Rectal smooth muscle tissue (tissue), 1 donor: ENCODE results near the gene HCCS.

ENCODE experiments used
- H3K27ac ChIP-seq: one replicate; pipeline ENCODE4 v1.7.0; 2013; ENCODE audit warnings: low read depth, low read length, inconsistent platforms
- H3K27me3 ChIP-seq: one replicate; pipeline ENCODE4 v1.7.0; 2013; ENCODE audit warnings: low read length; ENCODE audit not compliant: control insufficient read depth, insufficient read depth
- H3K36me3 ChIP-seq: one replicate; pipeline ENCODE4 v1.7.0; 2013; ENCODE audit warnings: low read length; ENCODE audit not compliant: control insufficient read depth, insufficient read depth
- H3K4me1 ChIP-seq: one replicate; pipeline ENCODE4 v1.7.0; 2013; ENCODE audit warnings: low read length; ENCODE audit not compliant: control insufficient read depth, insufficient read depth
- H3K4me3 ChIP-seq: one replicate; pipeline ENCODE4 v1.7.0; 2013; ENCODE audit warnings: low read length
- H3K9ac ChIP-seq: one replicate; pipeline ENCODE4 v1.7.0; 2013; ENCODE audit warnings: low read length

HCCS gene

DNA sequence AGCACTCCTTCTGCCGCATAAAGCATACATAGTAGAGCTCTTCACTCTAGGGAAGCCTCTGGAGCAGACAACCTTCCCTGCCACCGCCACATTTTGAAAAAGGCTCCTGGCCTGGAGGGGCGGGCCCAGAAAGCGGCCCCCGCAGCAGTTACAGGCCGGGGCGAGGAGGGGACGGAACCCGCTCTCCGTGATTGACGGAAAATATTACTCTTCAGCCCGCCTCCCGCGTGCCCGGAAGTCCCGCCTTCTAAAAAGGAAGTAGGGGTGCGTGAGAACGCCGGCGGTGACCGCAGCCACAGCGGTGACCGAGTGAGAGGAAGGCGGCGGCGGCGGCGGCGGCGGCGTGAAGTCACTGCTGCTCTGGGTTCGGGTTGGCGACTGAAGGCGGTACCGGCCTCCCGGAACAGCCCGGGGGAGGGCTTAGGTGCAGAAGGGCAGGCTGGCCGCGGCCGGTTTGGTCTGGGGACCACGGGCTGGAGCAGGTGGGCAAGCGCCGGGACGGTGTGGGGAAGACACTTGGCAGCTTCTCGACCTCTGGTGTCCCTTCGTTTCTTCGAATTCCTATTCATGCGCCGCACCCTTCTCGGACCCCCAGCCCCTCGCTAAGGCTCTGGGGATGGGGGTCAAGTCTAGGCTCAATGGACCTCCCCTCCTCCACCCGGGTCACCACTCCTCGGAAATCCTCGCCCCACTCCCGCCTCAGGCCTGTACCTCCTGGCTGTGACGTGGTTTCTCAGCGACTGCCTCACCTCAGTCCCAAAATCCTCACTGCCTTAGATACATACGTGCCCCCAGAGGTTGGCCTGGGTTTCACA, at the start of gene HCCS:
TSS of gene HCCS (plus strand) at position 296 of the 815 bp plus-strand sequence. CDS start 729 bp downstream, outside the sequence.
- H3K27me3 ChIP-seq = peaks cover 2% of the 10 kb centered on the region
- peaks cover 6% of the 10 kb centered on the region for H3K4me1 ChIP-seq
- H3K27ac ChIP-seq = peak within 1 kb of the TSS; percentile 81
- peak within 1 kb of the TSS; percentile 84 for H3K9ac ChIP-seq
- H3K4me3 ChIP-seq = peak within 1 kb of the TSS; percentile 73
- H3K36me3 ChIP-seq = peaks cover 2% of the 10 kb centered on the region

DNA sequence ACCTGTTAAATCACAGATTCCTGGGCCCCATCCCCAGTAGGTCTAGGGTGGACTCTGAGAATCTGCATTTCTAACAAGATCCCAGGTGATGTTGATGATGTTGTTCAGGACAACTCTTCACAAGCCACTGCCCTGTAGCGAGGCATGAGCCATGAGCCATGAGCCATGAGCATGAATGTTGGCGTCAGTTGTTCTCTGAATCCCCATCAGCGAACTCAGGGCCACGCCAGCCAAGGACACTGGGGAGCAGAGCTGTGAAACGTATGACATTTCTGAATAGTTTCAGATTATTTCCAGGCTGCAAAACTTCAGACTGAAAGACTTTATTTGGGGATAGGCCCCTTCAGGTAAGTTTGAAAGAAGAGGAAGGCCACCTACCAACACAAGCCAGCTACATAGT, 46.9 kb upstream of the HCCS start:
- no peaks in the 10 kb centered on the region for H3K27me3 ChIP-seq
- H3K4me1 ChIP-seq = no peaks in the 10 kb centered on the region
- no peak overlapping the region for H3K27ac ChIP-seq
- H3K9ac ChIP-seq = no peak overlapping the region
- no peaks in the 10 kb centered on the region for H3K36me3 ChIP-seq
- H3K4me3 ChIP-seq = no peak overlapping the region

DNA sequence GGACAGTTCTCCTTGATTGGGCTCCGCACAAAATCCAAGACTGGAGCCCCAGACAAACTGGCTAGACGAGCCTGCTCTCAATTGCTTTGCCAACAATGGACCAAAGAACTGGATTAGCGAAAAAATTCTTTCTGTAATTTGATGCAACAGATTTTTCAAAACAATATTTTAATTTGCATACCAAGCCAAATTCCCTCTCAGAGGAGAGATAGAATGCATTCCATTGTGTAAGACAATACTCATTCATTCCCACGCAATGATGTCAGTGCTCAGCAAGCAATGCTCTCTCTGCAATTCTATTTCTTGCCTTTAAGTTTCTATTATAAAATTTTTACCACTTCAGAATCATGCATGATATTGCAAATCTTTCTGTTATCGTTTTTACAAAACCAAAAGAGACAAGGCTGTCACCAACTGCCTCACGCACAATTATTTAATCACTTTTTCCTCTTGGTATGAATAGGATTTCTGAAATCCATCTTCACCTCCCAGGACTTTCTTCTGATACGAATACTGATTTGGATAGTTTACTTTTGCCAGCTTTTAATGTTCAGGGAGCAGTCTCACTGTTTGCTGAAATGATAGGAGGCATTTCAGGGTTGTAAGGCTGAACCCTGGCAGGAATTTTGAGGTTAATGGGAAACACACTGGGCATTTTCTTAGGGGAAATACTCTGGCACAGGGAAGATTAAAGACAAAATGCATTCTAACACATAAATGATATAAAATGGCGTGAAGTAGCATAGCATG, 46.1 kb upstream of the HCCS start:
- H3K27me3 ChIP-seq = no peaks in the 10 kb centered on the region
- no peak overlapping the region for H3K9ac ChIP-seq
- H3K27ac ChIP-seq = no peak overlapping the region
- H3K4me1 ChIP-seq = no peaks in the 10 kb centered on the region
- H3K36me3 ChIP-seq = no peaks in the 10 kb centered on the region
- H3K4me3 ChIP-seq = no peak overlapping the region

DNA sequence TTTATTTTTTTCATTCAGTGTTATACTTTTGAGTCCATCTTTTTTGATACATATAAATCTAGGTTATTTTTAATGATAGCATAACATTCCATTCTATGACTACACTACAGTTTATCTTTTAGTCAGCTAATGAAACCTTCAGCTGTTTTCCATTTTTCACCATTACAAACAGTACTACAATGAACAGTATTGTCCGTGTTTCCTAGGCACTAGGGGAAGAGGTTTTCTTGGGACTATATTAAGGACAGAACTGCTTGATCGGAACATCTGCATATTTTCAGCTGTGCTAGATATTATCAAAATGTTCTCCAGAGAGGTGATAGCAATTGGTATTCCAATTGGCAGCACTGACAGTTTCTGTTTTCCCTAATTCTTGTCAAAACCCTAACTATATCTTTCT, 44.3 kb upstream of the HCCS start:
- H3K4me3 ChIP-seq = no peak overlapping the region
- no peaks in the 10 kb centered on the region for H3K36me3 ChIP-seq
- H3K27me3 ChIP-seq = no peaks in the 10 kb centered on the region
- H3K27ac ChIP-seq = no peak overlapping the region
- H3K9ac ChIP-seq = no peak overlapping the region
- no peaks in the 10 kb centered on the region for H3K4me1 ChIP-seq

DNA sequence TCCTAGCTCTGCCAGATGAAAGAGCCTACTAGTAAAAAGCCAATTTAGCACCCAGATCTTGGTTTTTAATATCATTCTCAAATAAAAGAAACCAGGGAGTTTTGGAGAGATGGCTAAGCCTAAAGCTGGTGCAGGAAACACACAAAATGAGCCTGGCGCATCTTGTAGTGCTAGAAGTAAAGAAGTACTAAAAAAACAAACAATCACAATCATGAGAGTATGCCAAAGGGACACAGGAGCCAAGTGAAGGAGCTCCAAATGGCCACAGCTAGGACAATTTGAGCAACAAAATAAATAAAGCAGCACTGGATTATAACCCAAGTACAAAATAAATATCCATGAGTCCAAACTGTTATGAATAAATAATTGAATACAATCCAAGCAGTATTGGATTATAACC, 37.8 kb upstream of the HCCS start:
- Histone ChIP-seq H3K4me3 (no peak overlapping the region), H3K27me3 (no peaks in the 10 kb centered on the region), H3K4me1 (no peaks in the 10 kb centered on the region), H3K9ac (no peak overlapping the region), H3K36me3 (no peaks in the 10 kb centered on the region), H3K27ac (no peak overlapping the region)

DNA sequence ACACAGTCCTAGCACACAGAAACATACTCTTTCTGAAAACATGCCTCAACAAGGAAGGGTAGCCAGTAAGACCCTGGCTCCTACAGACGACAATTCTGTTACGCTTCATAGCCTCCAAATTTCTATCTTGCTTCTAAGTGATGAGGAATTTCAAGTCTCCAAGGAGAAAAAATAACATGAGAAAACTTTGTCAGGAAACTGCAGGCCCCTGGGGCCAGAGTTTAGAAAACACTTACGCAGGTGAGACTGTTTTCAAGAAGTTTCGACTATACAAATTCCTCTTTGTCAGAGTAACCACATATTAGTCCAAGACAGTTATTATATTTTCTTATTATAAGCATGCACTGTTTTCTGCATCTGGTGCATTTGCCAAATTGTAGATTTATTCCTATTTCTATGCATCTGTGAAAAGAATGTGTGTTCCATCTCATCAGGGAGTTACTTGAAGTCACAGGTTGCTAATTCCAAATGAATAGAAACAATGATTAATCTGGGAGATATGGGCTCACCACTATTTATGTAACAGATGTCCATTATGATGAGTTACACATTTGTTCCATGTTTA, 30.3 kb upstream of the HCCS start:
- Histone ChIP-seq H3K36me3 (no peaks in the 10 kb centered on the region), H3K4me3 (no peak overlapping the region), H3K9ac (no peak overlapping the region), H3K4me1 (no peaks in the 10 kb centered on the region), H3K27me3 (no peaks in the 10 kb centered on the region), H3K27ac (no peak overlapping the region)

DNA sequence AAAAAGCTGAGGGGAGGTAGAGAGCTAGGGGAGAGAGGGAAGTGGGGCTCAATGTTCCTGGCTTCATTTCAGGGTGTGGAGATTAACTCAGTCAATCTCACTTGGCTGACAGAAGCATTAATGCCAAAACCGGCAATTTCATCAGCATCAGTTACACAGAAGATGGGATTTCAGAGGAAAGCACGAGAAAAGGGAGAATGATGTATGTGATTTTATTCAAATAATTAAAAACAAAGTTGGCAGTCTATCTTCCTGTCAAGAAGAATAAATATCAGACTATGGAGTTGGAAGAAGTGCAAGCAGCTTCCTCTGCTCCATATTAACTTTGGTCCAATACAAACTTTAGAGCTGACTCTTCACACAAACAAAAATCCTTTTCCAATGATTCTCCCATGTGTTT, 29.6 kb upstream of the HCCS start:
- H3K27me3 ChIP-seq = no peaks in the 10 kb centered on the region
- H3K9ac ChIP-seq = no peak overlapping the region
- no peak overlapping the region for H3K4me3 ChIP-seq
- H3K4me1 ChIP-seq = no peaks in the 10 kb centered on the region
- H3K36me3 ChIP-seq = no peaks in the 10 kb centered on the region
- no peak overlapping the region for H3K27ac ChIP-seq

DNA sequence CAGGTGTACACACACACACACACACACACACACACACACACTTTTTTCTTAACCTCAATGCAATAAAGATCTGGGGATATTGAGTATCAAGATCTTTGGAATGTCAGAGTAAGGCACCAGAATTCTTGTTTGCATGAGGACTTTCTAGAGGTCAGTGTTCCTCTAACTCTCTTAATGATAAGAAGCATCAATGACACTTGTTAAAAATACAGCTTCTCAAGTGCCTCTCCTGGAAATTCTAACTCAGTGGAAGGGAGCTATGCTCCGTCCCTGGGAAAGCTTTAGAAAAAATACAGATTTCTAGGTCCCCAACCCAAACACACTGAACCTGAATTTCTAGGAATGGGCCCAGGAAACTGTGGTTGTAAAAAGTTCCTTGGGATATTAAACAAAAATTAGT, 25.8 kb upstream of the HCCS start:
- no peak overlapping the region for H3K4me3 ChIP-seq
- no peaks in the 10 kb centered on the region for H3K36me3 ChIP-seq
- no peak overlapping the region for H3K27ac ChIP-seq
- no peak overlapping the region for H3K9ac ChIP-seq
- H3K27me3 ChIP-seq = no peaks in the 10 kb centered on the region
- no peaks in the 10 kb centered on the region for H3K4me1 ChIP-seq

DNA sequence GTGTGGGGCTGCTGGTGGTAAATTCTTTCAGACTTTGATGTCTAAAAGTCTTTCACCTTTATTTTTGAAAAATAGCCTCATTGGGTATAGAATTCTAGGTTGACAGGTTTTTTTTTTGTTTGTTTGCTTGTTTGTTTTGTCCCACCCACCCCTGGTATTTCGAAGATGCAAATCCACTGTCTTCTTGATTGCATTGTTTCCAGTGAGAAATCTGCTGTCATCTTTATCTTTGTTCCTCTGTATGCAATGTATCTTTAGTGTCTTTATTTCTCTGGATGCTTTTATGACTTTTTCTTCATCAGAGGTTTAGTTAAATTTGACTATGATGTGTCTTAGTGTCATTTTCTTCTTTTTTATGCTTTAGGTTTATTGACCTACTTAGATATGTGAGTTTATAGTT, 21.3 kb upstream of the HCCS start:
- no peak overlapping the region for H3K9ac ChIP-seq
- no peaks in the 10 kb centered on the region for H3K27me3 ChIP-seq
- H3K4me3 ChIP-seq = no peak overlapping the region
- no peaks in the 10 kb centered on the region for H3K36me3 ChIP-seq
- H3K27ac ChIP-seq = no peak overlapping the region
- no peaks in the 10 kb centered on the region for H3K4me1 ChIP-seq

DNA sequence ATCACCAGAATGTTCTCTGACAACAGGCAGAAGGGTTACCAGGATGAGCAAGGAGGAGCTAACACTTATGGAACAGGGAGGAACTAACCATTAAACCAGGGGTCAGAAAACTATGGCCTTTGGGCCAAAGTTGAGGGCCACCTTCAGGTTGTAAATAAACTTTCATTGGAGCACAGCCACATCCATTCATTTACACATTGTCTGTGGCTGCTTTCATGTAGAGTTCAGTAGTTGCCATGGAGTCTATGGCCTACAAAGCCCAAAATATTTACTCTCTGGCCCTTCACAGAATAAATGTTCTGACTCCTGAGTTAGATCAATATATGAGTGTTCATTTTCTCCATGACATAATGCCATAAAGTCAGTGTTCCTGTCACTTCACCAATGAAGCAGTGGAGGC, 13.2 kb upstream of the HCCS start:
- Histone ChIP-seq H3K27ac (no peak overlapping the region), H3K4me3 (no peak overlapping the region), H3K9ac (no peak overlapping the region), H3K27me3 (no peaks in the 10 kb centered on the region), H3K36me3 (no peaks in the 10 kb centered on the region), H3K4me1 (peaks cover 4% of the 10 kb centered on the region)

DNA sequence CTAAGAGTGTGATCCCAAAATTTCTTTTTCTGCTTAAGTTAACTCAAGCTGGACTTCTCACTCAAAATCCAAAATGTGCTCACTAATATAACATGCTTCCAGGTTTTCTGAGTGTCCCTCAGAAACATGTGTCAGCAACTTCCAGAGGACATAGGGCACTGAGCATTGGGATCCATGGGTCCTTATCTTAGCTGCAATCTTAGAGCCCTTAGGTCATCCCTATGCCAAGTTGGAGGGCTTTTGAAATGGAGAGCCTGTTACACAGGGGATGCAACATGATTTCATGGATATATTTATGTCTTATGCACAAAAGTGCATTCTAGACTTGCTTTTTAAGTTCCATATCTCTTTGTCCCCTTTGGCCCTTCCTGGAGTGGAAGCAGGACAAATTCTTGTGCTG, 11.7 kb upstream of the HCCS start:
- no peaks in the 10 kb centered on the region for H3K27me3 ChIP-seq
- H3K27ac ChIP-seq = no peak overlapping the region
- H3K36me3 ChIP-seq = no peaks in the 10 kb centered on the region
- no peak overlapping the region for H3K4me3 ChIP-seq
- H3K4me1 ChIP-seq = peaks cover 4% of the 10 kb centered on the region
- no peak overlapping the region for H3K9ac ChIP-seq

DNA sequence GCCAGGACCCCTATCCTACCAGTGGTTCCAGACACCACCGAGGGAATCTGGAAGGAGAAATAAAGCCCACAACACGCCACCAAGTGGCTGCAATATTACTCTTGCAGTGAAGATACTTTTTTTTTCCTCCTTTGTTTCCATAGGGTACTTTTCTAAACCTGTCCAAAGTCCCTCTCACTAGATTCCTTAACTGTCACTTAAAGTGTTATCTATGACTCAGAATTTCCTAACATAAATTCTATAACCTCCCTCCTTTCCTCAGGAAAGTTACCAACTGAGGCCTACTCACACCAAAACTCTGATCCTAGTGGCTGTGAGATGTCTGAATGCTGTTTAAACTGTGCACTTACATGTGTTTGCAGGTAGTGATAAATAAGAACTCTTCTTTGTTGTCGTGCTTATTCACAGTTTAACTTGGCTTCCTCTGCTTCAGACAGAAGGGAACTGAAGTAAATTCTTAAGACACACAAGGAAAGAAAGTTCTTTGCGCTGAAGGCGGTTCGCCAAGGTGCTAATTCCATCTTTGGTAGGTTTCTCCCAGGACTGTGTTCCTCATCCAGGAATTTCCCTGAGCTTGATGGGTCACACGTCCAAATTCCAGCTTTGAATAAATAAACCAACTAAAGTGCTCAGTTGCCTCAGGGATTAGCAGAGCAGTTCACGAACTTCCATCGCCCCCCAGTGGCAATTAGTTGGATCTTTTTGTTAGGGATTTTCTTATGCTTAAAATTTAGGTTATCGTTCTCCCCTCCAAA, 10.7 kb upstream of the HCCS start:
- Histone ChIP-seq H3K9ac (no peak overlapping the region), H3K4me1 (peaks cover 4% of the 10 kb centered on the region), H3K36me3 (no peaks in the 10 kb centered on the region), H3K27ac (peak overlapping the region; percentile 6), H3K27me3 (no peaks in the 10 kb centered on the region), H3K4me3 (no peak overlapping the region)
